LNCaP clone FGC (cell line): ENCODE data around the gene PPP1R11.

Source experiments
- DNase-seq: peaks from one replicate; pipeline ENCODE4 v3.0.0-alpha.2; 2011; ENCODE audit warnings: low read depth
- H3K4me3 ChIP-seq: 2 replicates; pipeline ENCODE4 v1.5.1; 2011; ENCODE audit warnings: mild to moderate bottlenecking, low read depth, low read length, control low read depth
- CTCF ChIP-seq: IDR thresholded peaks from 2 replicates; pipeline ENCODE4 v1.5.1; 2012; ENCODE audit warnings: mild to moderate bottlenecking; ENCODE audit not compliant: control insufficient read depth, insufficient read depth; ENCODE audit errors: extremely low read depth

Gene PPP1R11

DNA sequence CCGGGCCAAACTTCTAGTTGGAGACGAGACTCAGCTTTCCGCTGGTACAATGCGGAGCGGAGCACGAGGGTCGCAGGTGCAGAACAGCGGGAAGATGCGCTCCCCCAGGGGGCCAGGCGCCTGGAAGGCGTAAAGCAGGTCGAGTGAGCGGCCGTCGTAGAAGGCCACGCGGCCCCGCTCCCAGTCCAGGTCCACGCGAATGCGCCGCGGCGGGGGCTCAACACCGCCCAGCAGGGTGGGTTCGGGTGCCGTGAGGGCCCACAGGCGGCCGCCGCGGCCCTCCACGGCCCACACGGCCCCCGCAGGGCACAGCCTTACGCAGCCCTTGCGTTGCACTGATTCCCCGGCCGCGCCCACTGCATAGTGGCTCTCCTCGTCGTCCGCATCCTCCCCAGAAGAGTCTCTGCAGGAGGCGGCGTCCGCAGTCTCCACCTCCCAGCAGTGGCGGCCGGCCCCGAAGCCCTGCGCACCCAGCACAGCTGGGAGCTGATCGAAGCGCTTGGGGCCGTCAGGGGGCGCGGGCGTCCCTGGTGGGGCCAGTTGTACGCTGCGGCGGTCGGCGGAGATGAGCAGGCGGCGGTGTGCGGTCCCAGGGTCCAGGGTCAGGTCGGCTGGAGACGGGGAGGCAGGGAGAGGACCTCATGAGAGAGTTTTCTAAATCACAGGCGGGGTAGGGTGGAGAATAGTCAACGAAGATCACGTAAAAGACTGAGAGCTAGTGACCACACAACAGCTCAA is 4.3 kb downstream of the PPP1R11 start:
- no peak for DNase-seq
- no peak overlapping the region for H3K4me3 ChIP-seq
- no peak for TF ChIP-seq CTCF

DNA sequence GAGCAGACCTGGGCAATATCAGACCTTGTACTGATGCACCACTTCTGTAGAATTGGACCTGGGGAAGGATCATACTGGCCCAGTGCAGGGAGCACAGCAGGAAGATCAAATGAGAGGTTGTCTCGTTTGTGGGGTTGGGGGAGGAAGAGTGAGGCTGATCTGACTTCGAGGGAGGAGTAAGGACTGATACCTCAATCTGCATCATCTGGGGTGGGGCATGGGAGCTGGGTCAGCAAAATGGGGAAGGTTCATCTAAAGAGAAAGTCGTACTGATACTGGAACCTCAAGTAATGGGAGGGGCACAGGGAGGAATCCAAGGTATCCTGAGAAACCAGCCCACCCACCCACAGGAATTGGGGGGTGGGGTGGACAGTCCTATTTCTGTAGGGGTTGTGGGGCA is 4.9 kb downstream of the PPP1R11 start:
- no peak for TF ChIP-seq CTCF
- H3K4me3 ChIP-seq, result no peak overlapping the region
- DNase-seq, result no peak

DNA sequence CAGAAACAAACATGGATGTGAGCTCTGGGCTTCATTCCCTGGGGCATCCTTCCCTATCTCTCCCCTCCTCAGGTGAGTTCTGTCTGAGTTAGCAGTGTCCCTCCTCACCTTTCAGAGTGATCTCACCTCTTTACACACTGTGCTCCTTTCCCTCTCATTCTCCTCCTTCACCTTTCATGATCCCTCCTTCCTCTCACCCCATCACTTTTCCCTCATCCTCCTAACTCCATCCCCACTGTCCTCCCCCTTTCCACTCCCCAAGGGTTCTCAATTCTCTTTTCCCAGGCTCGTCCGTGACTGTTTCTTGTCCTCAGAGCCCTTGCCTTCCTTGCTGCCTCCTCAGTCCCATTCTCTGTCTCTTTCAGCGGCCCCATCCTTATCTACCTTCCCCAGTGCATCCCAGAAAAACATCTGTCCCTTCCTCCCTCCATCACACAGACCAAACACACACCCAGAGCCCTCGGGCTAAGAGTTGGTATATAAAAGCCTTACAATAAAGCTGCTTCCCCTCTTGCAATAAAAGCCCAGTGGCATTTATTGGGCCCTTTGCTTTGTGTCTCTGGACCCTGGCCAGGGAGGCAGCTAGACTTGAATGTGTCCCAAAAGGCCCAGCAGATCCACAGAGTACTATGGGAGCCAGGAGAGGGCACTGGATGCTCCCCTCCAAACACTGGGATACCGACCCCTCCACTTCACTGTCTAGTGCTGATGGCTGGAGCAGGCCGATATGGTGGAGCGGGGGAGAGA is 6.7 kb downstream of the PPP1R11 start:
- H3K4me3 ChIP-seq, result no peak overlapping the region
- DNase-seq, result no peak
- TF ChIP-seq CTCF, result no peak

DNA sequence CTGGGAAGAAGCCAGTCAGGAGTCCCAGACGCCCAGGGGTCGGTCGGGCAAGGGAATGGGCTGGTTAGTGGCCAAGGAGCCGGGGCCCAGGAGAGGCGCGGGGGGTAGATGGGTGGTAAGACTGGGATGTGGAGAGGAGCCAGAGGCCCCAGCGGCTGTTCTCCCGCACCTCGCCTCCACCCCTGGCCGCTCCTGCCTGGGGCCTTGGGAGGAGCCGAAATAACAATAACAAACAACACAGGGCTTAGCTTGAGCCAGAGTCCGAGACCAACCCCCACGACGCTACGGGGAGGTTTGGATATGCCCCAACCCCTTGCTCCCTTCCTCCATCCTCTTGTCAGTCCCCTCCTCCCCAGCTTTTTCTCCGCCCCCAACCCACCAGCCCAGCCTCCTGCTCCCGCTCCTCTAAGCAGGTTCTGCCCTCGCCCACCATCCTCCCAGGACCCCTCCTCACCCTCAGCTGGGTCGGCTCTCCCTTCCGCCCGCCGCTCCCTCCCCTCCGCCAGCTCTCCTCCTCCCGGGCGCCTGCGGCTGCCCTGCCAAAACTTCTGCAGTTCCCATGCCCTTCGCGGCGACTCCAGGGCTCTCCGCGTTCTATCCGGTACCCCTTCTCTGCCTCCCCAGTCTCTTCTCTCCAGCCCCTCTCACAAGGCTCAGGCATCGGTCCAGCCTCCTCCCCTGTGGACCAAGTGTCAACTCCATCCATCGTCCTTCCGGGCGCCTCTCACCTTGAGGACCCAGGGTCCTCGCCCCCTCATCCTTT is 7.5 kb downstream of the PPP1R11 start:
- DNase-seq, result no peak
- no peak overlapping the region for H3K4me3 ChIP-seq
- TF ChIP-seq CTCF, result no peak

DNA sequence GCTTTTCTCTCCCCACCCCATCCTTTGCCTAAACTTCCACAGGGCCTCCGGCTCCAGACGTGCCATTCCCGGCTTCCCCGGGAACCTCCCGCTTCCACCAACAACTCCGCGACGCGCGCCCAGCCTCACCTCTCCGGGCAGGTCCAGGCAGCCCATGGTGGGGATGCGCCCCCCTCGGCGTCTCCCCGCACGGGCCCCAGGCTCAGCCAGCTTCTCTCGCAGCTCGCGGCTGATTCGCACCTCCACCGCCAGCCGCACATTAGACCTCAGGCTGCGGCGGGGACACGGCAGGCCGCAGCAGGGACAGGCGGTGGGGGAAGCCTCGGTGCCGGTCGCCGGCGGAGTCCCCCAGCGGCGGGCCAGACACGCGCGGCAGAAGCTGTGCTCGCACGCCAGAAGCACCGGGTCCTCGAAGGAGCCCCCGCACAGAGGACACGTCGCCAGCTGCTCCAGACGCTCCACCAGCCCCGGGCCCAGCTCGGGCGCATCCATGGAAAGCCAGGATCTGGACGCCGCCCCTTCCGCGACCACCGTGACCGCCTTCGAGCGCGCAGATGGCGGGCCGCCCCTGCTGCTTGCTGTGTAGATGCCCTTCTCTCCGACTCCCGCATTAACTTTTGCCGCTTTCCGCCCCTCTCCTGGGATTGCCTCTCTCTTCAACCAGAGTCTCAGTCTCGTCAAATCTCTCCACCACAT is 8.2 kb downstream of the PPP1R11 start, which contains the start of gene RNF39:
Gene RNF39 (minus strand): TSS at position 676 of the 696 bp plus-strand sequence. CDS start 184 bp downstream, at position 492.
- no peak for TF ChIP-seq CTCF
- no peak within 1 kb of the TSS for H3K4me3 ChIP-seq
- no peak for DNase-seq
